CD14-positive monocyte (primary cell): Measurements from ENCODE around the gene GYPC. TPM values are rescaled to one million over a fixed set of nuclear protein-coding genes. Genes with fewer than 3 reads are reported as not detected.

Source experiments
- DNase-seq, 3 donors: peaks; one replicate each; pipeline ENCODE4 v3.0.0-alpha.2; 2011 to 2022
- H2AFZ ChIP-seq: 2 replicates; pipeline ENCODE4 v1.6.0; 2012; ENCODE audit warnings: mild to moderate bottlenecking, low read depth, low read length, inconsistent platforms; ENCODE audit not compliant: insufficient read depth, poor library complexity, severe bottlenecking
- H3K27ac ChIP-seq, 2 donors: 1 replicate in 1 of 2; 2 replicates in 1 of 2; pipeline ENCODE4 v1.5.1; 2012 to 2013; ENCODE audit warnings: low read length in 2 of 2, control low read depth in 1 of 2, inconsistent platforms in 1 of 2, low read depth in 1 of 2, mild to moderate bottlenecking in 1 of 2
- H3K27me3 ChIP-seq, 2 donors: one replicate each; pipeline versions ENCODE4 v1.6.0 to v1.6.1; 2011 to 2013; ENCODE audit warnings: low read length in 2 of 2; ENCODE audit not compliant: control insufficient read depth in 2 of 2, insufficient read depth in 2 of 2
- H3K36me3 ChIP-seq, 2 donors: replicated peaks in 1 of 2; 1 replicate in 1 of 2; 2 replicates in 1 of 2; pipeline versions ENCODE4 v1.5.1 to v1.6.1; 2012 to 2013; ENCODE audit warnings: low read length in 2 of 2, control low read depth in 1 of 2, inconsistent platforms in 1 of 2, mild to moderate bottlenecking in 1 of 2; ENCODE audit not compliant: insufficient read depth in 2 of 2, control insufficient read depth in 1 of 2
- H3K4me1 ChIP-seq, 2 donors: 1 replicate in 1 of 2; 2 replicates in 1 of 2; pipeline versions ENCODE4 v1.5.1 to v1.6.1; 2012 to 2013; ENCODE audit warnings: low read length in 2 of 2, control low read depth in 1 of 2, inconsistent platforms in 1 of 2, mild to moderate bottlenecking in 1 of 2, moderate library complexity in 1 of 2; ENCODE audit not compliant: insufficient read depth in 2 of 2, control insufficient read depth in 1 of 2
- H3K4me2 ChIP-seq: replicated peaks from 2 replicates; pipeline ENCODE3; 2012; ENCODE audit warnings: low read length, moderate library complexity, mild to moderate bottlenecking; ENCODE audit not compliant: poor library complexity, severe bottlenecking; ENCODE audit errors: extremely low read depth
- H3K4me3 ChIP-seq, 3 experiments: fragments of 200-600 bp in 1 of 3; sonication (generic) in 1 of 3; replicated peaks in 1 of 3; 1 replicate in 2 of 3; 2 replicates in 1 of 3; pipeline ENCODE4 v1.5.1; 2011 to 2013; ENCODE audit warnings: low read length in 3 of 3, mild to moderate bottlenecking in 3 of 3, control low read depth in 2 of 3, low read depth in 2 of 3, inconsistent platforms in 1 of 3, moderate library complexity in 1 of 3
- H3K79me2 ChIP-seq: 2 replicates; pipeline ENCODE4 v1.6.0; 2012; ENCODE audit warnings: mild to moderate bottlenecking, control low read depth, inconsistent platforms, low read length, moderate library complexity; ENCODE audit not compliant: insufficient read depth
- H3K9ac ChIP-seq: 2 replicates; pipeline ENCODE4 v1.6.0; 2017; ENCODE audit warnings: low read length, mild to moderate bottlenecking; ENCODE audit not compliant: insufficient read depth, poor library complexity, severe bottlenecking
- H3K9me3 ChIP-seq, 2 donors: replicated peaks in 1 of 2; 1 replicate in 1 of 2; 2 replicates in 1 of 2; pipeline versions ENCODE4 v1.5.1 to v1.6.1; 2012 to 2013; ENCODE audit warnings: low read length in 2 of 2, control low read depth in 1 of 2; ENCODE audit not compliant: control insufficient read depth in 1 of 2, insufficient read depth in 1 of 2
- H4K20me1 ChIP-seq: 2 replicates; pipeline ENCODE4 v1.6.0; 2012; ENCODE audit warnings: mild to moderate bottlenecking, low read length, control low read depth, moderate library complexity; ENCODE audit not compliant: insufficient read depth
- H3K27ac Mint-ChIP-seq, 7 donors: one replicate each; pipeline ENCODE4 v1.8.0; 2020; ENCODE audit warnings: mild to moderate bottlenecking in 7 of 7, mixed read lengths in 7 of 7, moderate library complexity in 6 of 7, inconsistent platforms in 2 of 7
- H3K27me3 Mint-ChIP-seq, 3 donors: one replicate each; pipeline ENCODE4 v1.8.0; 2021 to 2022; ENCODE audit warnings: low read depth in 3 of 3, mild to moderate bottlenecking in 3 of 3, mixed read lengths in 3 of 3, moderate library complexity in 3 of 3, inconsistent platforms in 1 of 3
- H3K36me3 Mint-ChIP-seq, 2 donors: one replicate each; pipeline ENCODE4 v1.8.0; 2020; ENCODE audit warnings: mixed read lengths in 2 of 2, inconsistent platforms in 1 of 2, mild to moderate bottlenecking in 1 of 2
- H3K4me1 Mint-ChIP-seq: one replicate; pipeline ENCODE4 v1.8.0; 2020; ENCODE audit warnings: mild to moderate bottlenecking, mixed read lengths
- H3K4me3 Mint-ChIP-seq, 2 donors: one replicate each; pipeline ENCODE4 v1.8.0; 2020; ENCODE audit warnings: mild to moderate bottlenecking in 2 of 2, mixed read lengths in 2 of 2, moderate library complexity in 1 of 2
- H3K9me3 Mint-ChIP-seq, 7 donors: one replicate each; pipeline ENCODE4 v1.8.0; 2020 to 2022; ENCODE audit warnings: mixed read lengths in 7 of 7, mild to moderate bottlenecking in 6 of 7, moderate library complexity in 6 of 7, inconsistent platforms in 2 of 7
- CTCF ChIP-seq: fragments of 200-600 bp; IDR thresholded peaks from one replicate; pipeline ENCODE4 v1.8.0; 2022; ENCODE audit warnings: antibody characterized with exemption, mild to moderate bottlenecking
- WGBS: methylation state at CpG from one replicate; pipeline ENCODE4 v1.1.5; 2013; ENCODE audit warnings: missing lambda C conversion rate; ENCODE audit not compliant: insufficient coverage; 5-methylcytosine and 5-hydroxymethylcytosine counted together
- intact Hi-C, 2 donors: fragments of 100-400 bp; cut with micrococcal nuclease; formaldehyde crosslinking; loops; one replicate each; pipeline versions ENCODE4 v1.15.0 to v1.15.1; 2023
- polyA plus RNA-seq, 3 donors: library from polyadenylated mRNA; depleted of rRNA in 1 of 3; unstranded in 2 of 3; stranded (reverse) in 1 of 3; fragments of 300-500 nt in 2 of 3; fragments of >200 nt in 1 of 3; fragmentation: Illumina TruSeq in 2 of 3; gene quantifications; 1 replicate in 2 of 3; 2 replicates in 1 of 3; pipeline ENCODE4 v1.2.3, GENCODE V29; 2012 to 2021

Gene GYPC
- polyA plus RNA-seq, 3 donors, result 20.0 to 36.1 (median 21.7) TPM

- no peak for TF ChIP-seq CTCF
- no peak overlapping the region for H3K4me3 Mint-ChIP-seq
- Histone ChIP-seq H3K79me2 (no peaks in the 10 kb centered on the region), H3K36me3 (no peaks in the 10 kb centered on the region), H3K27ac (no peak overlapping the region), H4K20me1 (no peaks in the 10 kb centered on the region), H3K4me2 (no peak overlapping the region), H3K9me3 (peaks cover 0 to 6% of the 10 kb centered on the region in 2 donors), H3K4me3 (no peak overlapping the region), H2AFZ (no peak overlapping the region), H3K27me3 (no peaks in the 10 kb centered on the region), H3K9ac (no peak overlapping the region), H3K4me1 (peaks cover 3 to 9% of the 10 kb centered on the region in 2 donors)
- peaks cover 32% of the 10 kb centered on the region for H3K4me1 Mint-ChIP-seq
- DNase-seq, result no peak
- H3K9me3 Mint-ChIP-seq, result peaks cover 2 to 14% (median 8%) of the 10 kb centered on the region in 7 donors
- H3K27ac Mint-ChIP-seq, result no peak overlapping the region
- intact Hi-C loops, result no loop called here
- no peaks in the 10 kb centered on the region for H3K27me3 Mint-ChIP-seq
- H3K36me3 Mint-ChIP-seq, result no peaks in the 10 kb centered on the region
- 83% methylated on average over 1 of the region's 6 CpGs for WGBS
These were observed 39.3 kb upstream of the GYPC start for GRCh38 chr2:126616606-126617069.

- Mint-ChIP-seq H3K4me3 (no peak overlapping the region), H3K9me3 (peaks cover 3 to 21% (median 11%) of the 10 kb centered on the region in 7 donors), H3K27me3 (no peaks in the 10 kb centered on the region), H3K27ac (no peak overlapping the region), H3K36me3 (no peaks in the 10 kb centered on the region), H3K4me1 (peaks cover 22% of the 10 kb centered on the region)
- Histone ChIP-seq H3K79me2 (no peaks in the 10 kb centered on the region), H3K4me2 (no peak overlapping the region), H3K27me3 (no peaks in the 10 kb centered on the region), H3K9me3 (peaks cover 0 to 13% of the 10 kb centered on the region in 2 donors), H3K36me3 (no peaks in the 10 kb centered on the region), H3K4me3 (no peak overlapping the region), H3K27ac (no peak overlapping the region), H3K4me1 (peaks cover 3 to 9% of the 10 kb centered on the region in 2 donors), H3K9ac (no peak overlapping the region), H2AFZ (peak overlapping the region; percentile 46), H4K20me1 (no peaks in the 10 kb centered on the region)
- DNase-seq, result peak; percentile 15 to 26 (median 15)
- TF ChIP-seq CTCF, result no peak
- WGBS, result 0% methylated on average over 1 of the region's 2 CpGs
- intact Hi-C loops, result no loop called here
These were observed 35.7 kb upstream of the GYPC start for GRCh38 chr2:126620302-126620701.
